CD4-positive, CD25-positive, alpha-beta regulatory T cell (primary cell): Measurements from ENCODE around the gene DYSF. TPM values are rescaled to one million over a fixed set of nuclear protein-coding genes. Genes with fewer than 3 reads are reported as not detected.
A peak's percentile ranks its signal among the peaks of the same experiment; 100 is the strongest.

Source experiments
- ATAC-seq, 2 donors: fragments of 150-1000 bp; cut with Tn5 transposase; one replicate each; pipeline ENCODE4 v1.10.0; 2021; ENCODE audit warnings: low read depth in 2 of 2, moderate number of reproducible peaks in 2 of 2, moderate library complexity in 1 of 2
- DNase-seq, 3 donors: peaks; one replicate each; pipeline versions ENCODE4 v3.0.0 to v3.0.0-alpha.2; 2012 to 2022; ENCODE audit warnings: mixed read lengths in 1 of 3
- H3K27ac ChIP-seq: one replicate; pipeline ENCODE4 v1.7.0; 2013; ENCODE audit warnings: mild to moderate bottlenecking, low read length; ENCODE audit not compliant: insufficient read depth, poor library complexity, severe bottlenecking
- H3K27me3 ChIP-seq: one replicate; pipeline ENCODE4 v1.7.0; 2013; ENCODE audit warnings: low read length; ENCODE audit not compliant: control insufficient read depth, insufficient read depth
- H3K36me3 ChIP-seq: one replicate; pipeline ENCODE4 v1.7.0; 2013; ENCODE audit warnings: mild to moderate bottlenecking, low read length, moderate library complexity; ENCODE audit not compliant: control insufficient read depth, insufficient read depth
- H3K4me1 ChIP-seq: 2 replicates; pipeline ENCODE4 v1.7.0; 2013; ENCODE audit warnings: mild to moderate bottlenecking, low read length; ENCODE audit not compliant: insufficient read depth, control insufficient read depth, poor library complexity, severe bottlenecking
- H3K4me3 ChIP-seq: one replicate; pipeline ENCODE4 v1.7.0; 2013; ENCODE audit warnings: low read depth, mild to moderate bottlenecking, low read length, moderate library complexity
- H3K9me3 ChIP-seq, 2 experiments: 1 replicate in 1 of 2; 2 replicates in 1 of 2; pipeline ENCODE4 v1.7.0; 2013; ENCODE audit warnings: low read length in 2 of 2, mild to moderate bottlenecking in 1 of 2, moderate library complexity in 1 of 2; ENCODE audit not compliant: control insufficient read depth in 2 of 2
- H3K27ac Mint-ChIP-seq, 3 donors: one replicate each; pipeline ENCODE4 v1.8.0; 2020 to 2022; ENCODE audit warnings: mild to moderate bottlenecking in 3 of 3, mixed read lengths in 3 of 3, moderate library complexity in 2 of 3
- H3K27me3 Mint-ChIP-seq: one replicate; pipeline ENCODE4 v1.8.0; 2022; ENCODE audit warnings: mild to moderate bottlenecking, mixed read lengths
- H3K36me3 Mint-ChIP-seq: one replicate; pipeline ENCODE4 v1.8.0; 2020; ENCODE audit warnings: mixed read lengths
- H3K4me1 Mint-ChIP-seq, 4 donors: one replicate each; pipeline ENCODE4 v1.8.0; 2020 to 2022; ENCODE audit warnings: mixed read lengths in 4 of 4, mild to moderate bottlenecking in 1 of 4
- H3K4me3 Mint-ChIP-seq, 4 donors: one replicate each; pipeline ENCODE4 v1.8.0; 2020 to 2022; ENCODE audit warnings: mild to moderate bottlenecking in 4 of 4, mixed read lengths in 4 of 4, moderate library complexity in 3 of 4
- H3K9me3 Mint-ChIP-seq, 7 donors: one replicate each; pipeline ENCODE4 v1.8.0; 2020 to 2022; ENCODE audit warnings: mixed read lengths in 7 of 7, mild to moderate bottlenecking in 3 of 7, moderate library complexity in 2 of 7
- polyA plus RNA-seq, 4 donors: library from polyadenylated mRNA; unstranded; fragments of 300-500 nt; fragmentation: Illumina TruSeq; gene quantifications; one replicate each; pipeline ENCODE4 v1.2.3, GENCODE V29; 2021
- total RNA-seq: library from RNA; stranded (reverse); gene quantifications from one replicate; pipeline ENCODE4 v1.2.3, GENCODE V29; 2022

DYSF gene
- total and polyA plus RNA-seq, 5 donors from 2014 or later, result 0.10 to 0.13 TPM; not detected in 3

GRCh38 chr2:71546777-71547281, 93.5 kb downstream of the DYSF start:
- Histone ChIP-seq H3K36me3 (no peaks in the 10 kb centered on the region), H3K27me3 (no peaks in the 10 kb centered on the region), H3K4me1 (no peaks in the 10 kb centered on the region), H3K9me3 (no peaks in the 10 kb centered on the region), H3K4me3 (no peak overlapping the region), H3K27ac (no peak overlapping the region)
- peaks cover 0 to 7% (median 6%) of the 10 kb centered on the region in 4 donors for H3K4me1 Mint-ChIP-seq
- DNase-seq, result no peak
- no peak overlapping the region for H3K27ac Mint-ChIP-seq
- H3K27me3 Mint-ChIP-seq, result peaks cover 8% of the 10 kb centered on the region
- H3K36me3 Mint-ChIP-seq, result peaks cover 3% of the 10 kb centered on the region
- ATAC-seq, result no peak
- peaks cover 0 to 4% (median 0%) of the 10 kb centered on the region in 7 donors for H3K9me3 Mint-ChIP-seq
- no peak overlapping the region for H3K4me3 Mint-ChIP-seq

- H3K27me3 ChIP-seq, result no peaks in the 10 kb centered on the region
- H3K9me3 Mint-ChIP-seq, result peaks cover 0 to 4% (median 0%) of the 10 kb centered on the region in 7 donors
- no peak overlapping the region for H3K27ac ChIP-seq
- no peaks in the 10 kb centered on the region for H3K4me1 ChIP-seq
- H3K4me3 ChIP-seq, result no peak overlapping the region
- H3K4me1 Mint-ChIP-seq, result peaks cover 0 to 7% (median 6%) of the 10 kb centered on the region in 4 donors
- ATAC-seq (no peak), DNase-seq (no peak)
- H3K9me3 ChIP-seq, result no peaks in the 10 kb centered on the region
- H3K27me3 Mint-ChIP-seq, result peaks cover 8% of the 10 kb centered on the region
- no peak overlapping the region for H3K27ac Mint-ChIP-seq
- no peak overlapping the region for H3K4me3 Mint-ChIP-seq
- H3K36me3 ChIP-seq, result no peaks in the 10 kb centered on the region
- H3K36me3 Mint-ChIP-seq, result peaks cover 3% of the 10 kb centered on the region
Observed at GRCh38 chr2:71547616-71548285, 94.4 kb downstream of the DYSF start.

- Histone ChIP-seq H3K27ac (no peak overlapping the region), H3K9me3 (no peaks in the 10 kb centered on the region), H3K27me3 (no peaks in the 10 kb centered on the region), H3K36me3 (no peaks in the 10 kb centered on the region), H3K4me3 (no peak overlapping the region), H3K4me1 (no peaks in the 10 kb centered on the region)
- H3K27ac Mint-ChIP-seq, result no peak overlapping the region
- H3K4me3 Mint-ChIP-seq, result no peak overlapping the region
- peaks cover 0 to 4% (median 0%) of the 10 kb centered on the region in 7 donors for H3K9me3 Mint-ChIP-seq
- peaks cover 3% of the 10 kb centered on the region for H3K36me3 Mint-ChIP-seq
- H3K27me3 Mint-ChIP-seq, result peaks cover 8% of the 10 kb centered on the region
- peaks cover 0 to 7% (median 6%) of the 10 kb centered on the region in 4 donors for H3K4me1 Mint-ChIP-seq
- DNase-seq (peak; percentile 14 to 60 (median 49)), ATAC-seq (peak in 1 of 2 donors; percentile 43)
Observed at GRCh38 chr2:71548646-71549425, 95.5 kb downstream of the DYSF start.

GRCh38 chr2:71550801-71551630, 97.7 kb downstream of the DYSF start:
- ATAC-seq (no peak), DNase-seq (no peak)
- Mint-ChIP-seq H3K9me3 (no peaks in the 10 kb centered on the region), H3K27ac (no peak overlapping the region), H3K4me1 (peaks cover 0 to 2% (median 0%) of the 10 kb centered on the region in 4 donors), H3K27me3 (no peaks in the 10 kb centered on the region), H3K4me3 (no peak overlapping the region), H3K36me3 (no peaks in the 10 kb centered on the region)
- Histone ChIP-seq H3K4me1 (no peaks in the 10 kb centered on the region), H3K27ac (no peak overlapping the region), H3K9me3 (no peaks in the 10 kb centered on the region), H3K4me3 (no peak overlapping the region), H3K27me3 (no peaks in the 10 kb centered on the region), H3K36me3 (no peaks in the 10 kb centered on the region)

GRCh38 chr2:71551631-71551915, 98.2 kb downstream of the DYSF start:
- ATAC-seq (no peak), DNase-seq (no peak)
- H3K27me3 ChIP-seq, result no peaks in the 10 kb centered on the region
- no peaks in the 10 kb centered on the region for H3K9me3 Mint-ChIP-seq
- H3K36me3 Mint-ChIP-seq, result no peaks in the 10 kb centered on the region
- no peaks in the 10 kb centered on the region for H3K27me3 Mint-ChIP-seq
- H3K27ac Mint-ChIP-seq, result no peak overlapping the region
- no peaks in the 10 kb centered on the region for H3K36me3 ChIP-seq
- no peak overlapping the region for H3K4me3 Mint-ChIP-seq
- H3K9me3 ChIP-seq, result no peaks in the 10 kb centered on the region
- H3K4me1 Mint-ChIP-seq, result peaks cover 0 to 2% (median 0%) of the 10 kb centered on the region in 4 donors
- no peaks in the 10 kb centered on the region for H3K4me1 ChIP-seq
- no peak overlapping the region for H3K27ac ChIP-seq
- H3K4me3 ChIP-seq, result no peak overlapping the region

GRCh38 chr2:71552356-71552755, 99.0 kb downstream of the DYSF start:
- H3K27ac ChIP-seq, result no peak overlapping the region
- H3K9me3 ChIP-seq, result no peaks in the 10 kb centered on the region
- no peak for ATAC-seq
- Mint-ChIP-seq H3K27ac (no peak overlapping the region), H3K4me1 (peaks cover 0 to 2% (median 0%) of the 10 kb centered on the region in 4 donors), H3K4me3 (no peak overlapping the region), H3K36me3 (no peaks in the 10 kb centered on the region), H3K9me3 (no peaks in the 10 kb centered on the region), H3K27me3 (no peaks in the 10 kb centered on the region)
- no peak for DNase-seq
- H3K4me1 ChIP-seq, result no peaks in the 10 kb centered on the region
- no peaks in the 10 kb centered on the region for H3K36me3 ChIP-seq
- no peaks in the 10 kb centered on the region for H3K27me3 ChIP-seq
- H3K4me3 ChIP-seq, result no peak overlapping the region

GRCh38 chr2:71552861-71553301, 99.5 kb downstream of the DYSF start:
- Histone ChIP-seq H3K4me1 (no peaks in the 10 kb centered on the region), H3K27me3 (no peaks in the 10 kb centered on the region), H3K36me3 (no peaks in the 10 kb centered on the region), H3K4me3 (no peak overlapping the region), H3K27ac (no peak overlapping the region), H3K9me3 (no peaks in the 10 kb centered on the region)
- no peak for DNase-seq
- no peaks in the 10 kb centered on the region for H3K9me3 Mint-ChIP-seq
- no peaks in the 10 kb centered on the region for H3K27me3 Mint-ChIP-seq
- no peak overlapping the region for H3K4me3 Mint-ChIP-seq
- no peak for ATAC-seq
- H3K36me3 Mint-ChIP-seq, result no peaks in the 10 kb centered on the region
- no peak overlapping the region for H3K27ac Mint-ChIP-seq
- H3K4me1 Mint-ChIP-seq, result peaks cover 0 to 2% (median 0%) of the 10 kb centered on the region in 4 donors
